HL-60 (cell line): Measurements from ENCODE around the gene CFAP54.

Experiments used
- DNase-seq, 2 experiments: peaks; one replicate each; pipeline ENCODE4 v3.0.0-alpha.2; 2010 to 2020; ENCODE audit warnings: low read depth in 1 of 2, low spot score in 1 of 2
- H3K27ac ChIP-seq: fragments of 250-450 bp; sonication (Bioruptor Pico); replicated peaks from 2 replicates; pipeline ENCODE4 v1.5.1; 2020; ENCODE audit warnings: mild to moderate bottlenecking, moderate library complexity
- H3K27me3 ChIP-seq: fragments of 250-450 bp; sonication (Bioruptor Pico); 2 replicates; pipeline ENCODE4 v1.5.1; 2021; ENCODE audit warnings: mild to moderate bottlenecking, moderate library complexity; ENCODE audit not compliant: insufficient read depth, poor library complexity, severe bottlenecking
- H3K4me3 ChIP-seq: replicated peaks from 2 replicates; pipeline ENCODE4 v1.5.1; 2011; ENCODE audit warnings: mild to moderate bottlenecking, control low read depth, low read length; ENCODE audit not compliant: insufficient read depth
- GABPA ChIP-seq: IDR thresholded peaks from 2 replicates; pipeline ENCODE4 v1.6.1; 2012; ENCODE audit warnings: low read depth
- POLR2AphosphoS5 ChIP-seq: IDR thresholded peaks from 2 replicates; pipeline ENCODE4 v1.6.1; 2012; ENCODE audit warnings: low read depth
- SPI1 ChIP-seq: IDR thresholded peaks from 2 replicates; pipeline ENCODE4 v1.6.1; 2012; ENCODE audit warnings: low read depth, mild to moderate bottlenecking, borderline replicate concordance
- TF ChIP-seq, protein P1 (sequence below): IDR thresholded peaks from 2 replicates; pipeline ENCODE4 v1.6.1; 2012; ENCODE audit warnings: low read depth; ENCODE audit not compliant: insufficient replicate concordance
- TF ChIP-seq, protein P2 (sequence below): IDR thresholded peaks from one replicate; pipeline ENCODE4 v1.5.1; 2011; ENCODE audit warnings: low read length, control low read depth, inconsistent platforms; ENCODE audit not compliant: insufficient read depth

Gene CFAP54

DNA sequence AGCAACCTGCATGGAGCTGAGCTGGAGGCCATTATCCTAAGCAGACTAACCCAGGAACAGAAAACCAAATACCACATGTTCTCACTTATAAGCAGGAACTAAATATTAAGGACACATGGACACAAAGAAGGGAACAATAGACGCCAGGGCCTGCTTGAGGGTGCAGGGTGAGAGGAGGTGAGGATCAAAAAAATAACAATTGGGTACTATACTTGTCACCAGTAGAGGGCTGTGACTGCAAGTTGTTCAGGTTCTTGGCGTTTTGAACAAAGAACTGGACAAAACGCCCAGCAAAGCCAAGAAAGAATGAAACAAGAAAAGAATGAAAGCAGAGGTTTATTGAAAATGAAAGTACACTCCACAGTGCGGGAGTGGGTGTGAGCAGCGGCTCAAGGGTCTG lies 209.1 kb downstream of the CFAP54 start:
- Histone ChIP-seq H3K27ac (no peak overlapping the region), H3K4me3 (no peak overlapping the region), H3K27me3 (no peaks in the 10 kb centered on the region)
- TF ChIP-seq POLR2AphosphoS5 (no peak), GABPA (no peak), SPI1 (no peak)
- TF ChIP-seq, protein P1, sequence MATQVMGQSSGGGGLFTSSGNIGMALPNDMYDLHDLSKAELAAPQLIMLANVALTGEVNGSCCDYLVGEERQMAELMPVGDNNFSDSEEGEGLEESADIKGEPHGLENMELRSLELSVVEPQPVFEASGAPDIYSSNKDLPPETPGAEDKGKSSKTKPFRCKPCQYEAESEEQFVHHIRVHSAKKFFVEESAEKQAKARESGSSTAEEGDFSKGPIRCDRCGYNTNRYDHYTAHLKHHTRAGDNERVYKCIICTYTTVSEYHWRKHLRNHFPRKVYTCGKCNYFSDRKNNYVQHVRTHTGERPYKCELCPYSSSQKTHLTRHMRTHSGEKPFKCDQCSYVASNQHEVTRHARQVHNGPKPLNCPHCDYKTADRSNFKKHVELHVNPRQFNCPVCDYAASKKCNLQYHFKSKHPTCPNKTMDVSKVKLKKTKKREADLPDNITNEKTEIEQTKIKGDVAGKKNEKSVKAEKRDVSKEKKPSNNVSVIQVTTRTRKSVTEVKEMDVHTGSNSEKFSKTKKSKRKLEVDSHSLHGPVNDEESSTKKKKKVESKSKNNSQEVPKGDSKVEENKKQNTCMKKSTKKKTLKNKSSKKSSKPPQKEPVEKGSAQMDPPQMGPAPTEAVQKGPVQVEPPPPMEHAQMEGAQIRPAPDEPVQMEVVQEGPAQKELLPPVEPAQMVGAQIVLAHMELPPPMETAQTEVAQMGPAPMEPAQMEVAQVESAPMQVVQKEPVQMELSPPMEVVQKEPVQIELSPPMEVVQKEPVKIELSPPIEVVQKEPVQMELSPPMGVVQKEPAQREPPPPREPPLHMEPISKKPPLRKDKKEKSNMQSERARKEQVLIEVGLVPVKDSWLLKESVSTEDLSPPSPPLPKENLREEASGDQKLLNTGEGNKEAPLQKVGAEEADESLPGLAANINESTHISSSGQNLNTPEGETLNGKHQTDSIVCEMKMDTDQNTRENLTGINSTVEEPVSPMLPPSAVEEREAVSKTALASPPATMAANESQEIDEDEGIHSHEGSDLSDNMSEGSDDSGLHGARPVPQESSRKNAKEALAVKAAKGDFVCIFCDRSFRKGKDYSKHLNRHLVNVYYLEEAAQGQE = no peak
- TF ChIP-seq, protein P2, sequence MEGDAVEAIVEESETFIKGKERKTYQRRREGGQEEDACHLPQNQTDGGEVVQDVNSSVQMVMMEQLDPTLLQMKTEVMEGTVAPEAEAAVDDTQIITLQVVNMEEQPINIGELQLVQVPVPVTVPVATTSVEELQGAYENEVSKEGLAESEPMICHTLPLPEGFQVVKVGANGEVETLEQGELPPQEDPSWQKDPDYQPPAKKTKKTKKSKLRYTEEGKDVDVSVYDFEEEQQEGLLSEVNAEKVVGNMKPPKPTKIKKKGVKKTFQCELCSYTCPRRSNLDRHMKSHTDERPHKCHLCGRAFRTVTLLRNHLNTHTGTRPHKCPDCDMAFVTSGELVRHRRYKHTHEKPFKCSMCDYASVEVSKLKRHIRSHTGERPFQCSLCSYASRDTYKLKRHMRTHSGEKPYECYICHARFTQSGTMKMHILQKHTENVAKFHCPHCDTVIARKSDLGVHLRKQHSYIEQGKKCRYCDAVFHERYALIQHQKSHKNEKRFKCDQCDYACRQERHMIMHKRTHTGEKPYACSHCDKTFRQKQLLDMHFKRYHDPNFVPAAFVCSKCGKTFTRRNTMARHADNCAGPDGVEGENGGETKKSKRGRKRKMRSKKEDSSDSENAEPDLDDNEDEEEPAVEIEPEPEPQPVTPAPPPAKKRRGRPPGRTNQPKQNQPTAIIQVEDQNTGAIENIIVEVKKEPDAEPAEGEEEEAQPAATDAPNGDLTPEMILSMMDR = no peak
- DNase-seq = no peak

DNA sequence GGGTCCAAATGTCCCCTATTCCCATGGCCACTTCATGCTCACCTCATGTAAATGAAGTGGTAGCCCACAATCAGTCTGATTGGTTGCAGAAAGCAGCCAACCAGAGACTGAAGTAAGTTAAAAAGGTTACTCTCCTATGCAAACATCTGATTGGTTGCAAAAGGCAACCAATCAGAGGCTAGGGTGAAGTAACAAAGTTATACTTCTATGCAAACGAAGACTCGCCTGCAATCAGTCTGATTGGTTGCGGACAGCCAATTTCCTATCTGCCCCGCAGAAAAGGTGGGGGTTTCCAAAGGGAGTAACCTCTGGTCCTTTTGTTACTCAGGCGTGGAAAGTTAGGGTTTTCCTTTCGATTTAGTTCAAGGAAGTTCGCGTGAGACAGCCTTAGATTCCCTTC lies 209.6 kb downstream of the CFAP54 start:
- no peak for DNase-seq
- TF ChIP-seq POLR2AphosphoS5 = no peak
- TF ChIP-seq, protein P2 = no peak
- TF ChIP-seq SPI1 = no peak
- Histone ChIP-seq H3K27me3 (no peaks in the 10 kb centered on the region), H3K27ac (no peak overlapping the region), H3K4me3 (no peak overlapping the region)

DNA sequence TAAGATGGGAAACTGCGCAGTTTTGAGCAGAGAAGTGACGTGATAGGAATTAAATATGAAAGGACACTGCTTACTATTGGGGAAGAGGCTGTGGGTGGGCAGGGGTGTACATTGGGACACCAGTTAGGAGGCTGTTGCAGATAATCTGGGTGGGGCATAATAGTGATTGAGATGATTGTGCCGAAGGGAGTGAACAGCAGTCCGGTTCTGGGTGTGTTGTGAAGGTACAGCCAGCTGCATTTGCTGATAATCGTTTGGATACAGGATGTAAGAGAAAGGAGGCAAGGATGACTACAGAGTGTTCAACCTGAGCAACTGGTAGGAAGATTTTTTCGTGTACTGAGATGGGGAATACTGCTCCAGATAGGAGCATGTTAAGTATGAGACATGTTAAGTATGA lies 212.5 kb downstream of the CFAP54 start:
- TF ChIP-seq POLR2AphosphoS5 = no peak
- TF ChIP-seq, protein P1 = no peak
- TF ChIP-seq, protein P2 = no peak
- no peak for TF ChIP-seq GABPA
- TF ChIP-seq SPI1 = no peak
- Histone ChIP-seq H3K27me3 (no peaks in the 10 kb centered on the region), H3K4me3 (no peak overlapping the region), H3K27ac (no peak overlapping the region)
- no peak for DNase-seq

DNA sequence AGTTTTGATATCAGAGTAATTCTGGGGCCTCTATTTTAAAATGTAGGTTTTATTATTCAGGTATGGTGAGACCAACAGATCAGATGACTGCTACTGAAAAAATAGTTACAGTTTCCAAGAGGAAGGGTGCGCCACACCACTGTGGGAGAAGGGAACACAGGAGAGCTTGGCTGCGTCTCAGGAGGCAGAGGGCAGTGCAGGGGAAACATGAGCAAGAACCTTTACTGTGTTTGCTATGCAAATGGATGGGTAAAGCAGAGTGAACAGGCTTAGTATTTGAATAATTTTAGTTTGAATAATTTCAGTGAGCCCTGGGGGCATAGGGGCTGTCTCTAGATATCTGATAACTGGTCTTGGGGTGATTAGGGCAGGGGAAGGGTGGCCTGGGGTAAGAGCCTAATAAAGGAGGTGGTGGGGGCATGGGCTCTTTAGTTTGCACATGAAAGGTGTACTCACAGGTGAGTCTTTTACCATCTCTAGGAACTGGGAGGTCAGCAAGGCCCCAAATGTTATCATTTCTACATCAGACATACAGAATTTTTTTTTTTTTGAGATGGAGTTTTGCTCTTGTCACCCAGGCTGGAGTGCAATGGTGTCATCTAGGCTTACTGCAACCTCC lies 220.9 kb downstream of the CFAP54 start:
- no peaks in the 10 kb centered on the region for H3K27me3 ChIP-seq
- no peak overlapping the region for H3K4me3 ChIP-seq
- no peak overlapping the region for H3K27ac ChIP-seq
- TF ChIP-seq, protein P2 = no peak
- TF ChIP-seq SPI1 = no peak
- TF ChIP-seq GABPA = no peak
- TF ChIP-seq, protein P1 = no peak
- DNase-seq = no peak
